Neural progenitor cell (in vitro differentiated cells): ENCODE results near the gene ZFPM1. TPM values are rescaled to one million over a fixed set of nuclear protein-coding genes. Genes with fewer than 3 reads are reported as not detected.

Experiments used
- DNase-seq: peaks from one replicate; pipeline ENCODE4 v3.0.0-alpha.2; 2016; ENCODE audit warnings: low spot score
- H2AFZ ChIP-seq: fragments of 200-600 bp; sonication (generic); replicated peaks from 2 replicates; pipeline ENCODE4 v1.6.1; 2016; ENCODE audit warnings: antibody characterized with exemption
- H3F3A ChIP-seq: fragments of 200-600 bp; sonication (generic); 2 replicates; pipeline ENCODE4 v1.6.1; 2016; ENCODE audit warnings: antibody characterized with exemption, low read depth
- H3K27ac ChIP-seq: fragments of 200-600 bp; sonication (generic); 2 replicates; pipeline ENCODE4 v1.5.1; 2016; ENCODE audit warnings: mild to moderate bottlenecking
- H3K27me3 ChIP-seq: fragments of 200-600 bp; sonication (generic); 2 replicates; pipeline ENCODE4 v1.6.1; 2016; ENCODE audit warnings: mild to moderate bottlenecking, moderate library complexity
- H3K36me3 ChIP-seq: fragments of 200-600 bp; sonication (generic); 2 replicates; pipeline ENCODE4 v1.5.1; 2016
- H3K4me1 ChIP-seq: fragments of 200-600 bp; sonication (generic); 2 replicates; pipeline ENCODE4 v1.6.1; 2016; ENCODE audit warnings: mixed run types
- H3K4me2 ChIP-seq: fragments of 200-600 bp; sonication (generic); 2 replicates; pipeline ENCODE4 v1.6.1; 2016
- H3K4me3 ChIP-seq: fragments of 200-600 bp; sonication (generic); 2 replicates; pipeline ENCODE4 v1.5.1; 2016
- H3K79me2 ChIP-seq: fragments of 200-600 bp; sonication (generic); 2 replicates; pipeline ENCODE4 v1.6.1; 2016; ENCODE audit warnings: low read depth
- H3K9ac ChIP-seq: fragments of 200-600 bp; sonication (generic); 2 replicates; pipeline ENCODE4 v1.6.1; 2016
- H3K9me3 ChIP-seq: fragments of 200-600 bp; sonication (generic); 2 replicates; pipeline ENCODE4 v1.5.1; 2016; ENCODE audit warnings: low read depth
- H4K20me1 ChIP-seq: fragments of 200-600 bp; sonication (generic); 2 replicates; pipeline ENCODE4 v1.6.1; 2016; ENCODE audit warnings: low read depth
- H3K27ac Mint-ChIP-seq: 3 replicates; pipeline ENCODE4 v1.8.0; 2021; ENCODE audit warnings: mixed read lengths
- H3K27me3 Mint-ChIP-seq: 2 replicates; pipeline ENCODE4 v1.8.0; 2022; ENCODE audit warnings: low read depth, mild to moderate bottlenecking, inconsistent platforms, moderate library complexity, mixed read lengths; ENCODE audit not compliant: insufficient read depth
- H3K36me3 Mint-ChIP-seq: 3 replicates; pipeline ENCODE4 v1.8.0; 2021; ENCODE audit warnings: mixed read lengths
- H3K4me1 Mint-ChIP-seq: 3 replicates; pipeline ENCODE4 v1.8.0; 2021; ENCODE audit warnings: mixed read lengths
- H3K4me3 Mint-ChIP-seq: 3 replicates; pipeline ENCODE4 v1.8.0; 2021; ENCODE audit warnings: mild to moderate bottlenecking, moderate library complexity, mixed read lengths
- H3K9me3 Mint-ChIP-seq: 3 replicates; pipeline ENCODE4 v1.8.0; 2020; ENCODE audit warnings: mixed read lengths
- CTCF ChIP-seq: fragments of 200-600 bp; sonication (generic); IDR thresholded peaks from 2 replicates; pipeline ENCODE4 v1.5.1; 2017; ENCODE audit warnings: antibody characterized with exemption, mild to moderate bottlenecking
- EZH2 ChIP-seq: fragments of 200-600 bp; sonication (generic); IDR thresholded peaks from 2 replicates; pipeline ENCODE4 v1.6.1; 2017; ENCODE audit warnings: antibody characterized with exemption, mild to moderate bottlenecking, moderate library complexity
- EZH2phosphoT487 ChIP-seq: fragments of 200-600 bp; sonication (generic); IDR thresholded peaks from 2 replicates; pipeline ENCODE4 v1.6.1; 2017; ENCODE audit warnings: antibody characterized with exemption
- total RNA-seq: library from RNA; depleted of rRNA; stranded (reverse); fragments of >200 nt; gene quantifications from 2 replicates; pipeline ENCODE4 v1.2.3, GENCODE V29; 2015; ENCODE audit warnings: low replicate concordance

ZFPM1 gene
- total RNA-seq, 1 donor from 2014 or later = 0.36 TPM

GRCh38 chr16:88523309-88524161, 70.5 kb downstream of the ZFPM1 start:
- Histone ChIP-seq H3K36me3 (no peaks in the 10 kb centered on the region), H3K4me2 (no peak overlapping the region), H3K9ac (no peak overlapping the region), H3K27ac (no peak overlapping the region), H3K27me3 (no peaks in the 10 kb centered on the region), H2AFZ (no peak overlapping the region), H3K9me3 (no peaks in the 10 kb centered on the region), H3F3A (peaks cover 3% of the 10 kb centered on the region), H3K4me3 (no peak overlapping the region), H4K20me1 (peaks cover 9% of the 10 kb centered on the region), H3K79me2 (no peaks in the 10 kb centered on the region), H3K4me1 (peaks cover 3% of the 10 kb centered on the region)
- TF ChIP-seq EZH2phosphoT487 = no peak
- no peak for TF ChIP-seq CTCF
- TF ChIP-seq EZH2 = no peak
- Mint-ChIP-seq H3K27ac (no peak overlapping the region), H3K27me3 (peaks cover 7% of the 10 kb centered on the region), H3K4me3 (no peak overlapping the region), H3K4me1 (peaks cover 2% of the 10 kb centered on the region), H3K36me3 (peaks cover 4% of the 10 kb centered on the region), H3K9me3 (peaks cover 3% of the 10 kb centered on the region)
- no peak for DNase-seq

- no peak overlapping the region for H3K27ac ChIP-seq
- H3K4me1 ChIP-seq = peaks cover 3% of the 10 kb centered on the region
- H3K27me3 Mint-ChIP-seq = peaks cover 11% of the 10 kb centered on the region
These were observed 71.3 kb downstream of the ZFPM1 start for GRCh38 chr16:88524274-88524972.

GRCh38 chr16:88524973-88525662, 72.0 kb downstream of the ZFPM1 start:
- H3K9me3 Mint-ChIP-seq = no peaks in the 10 kb centered on the region
- peaks cover 12% of the 10 kb centered on the region for H3K27me3 Mint-ChIP-seq
- H3K79me2 ChIP-seq = no peaks in the 10 kb centered on the region
- no peak overlapping the region for H3K27ac ChIP-seq
- no peaks in the 10 kb centered on the region for H3K36me3 ChIP-seq
- no peaks in the 10 kb centered on the region for H3K9me3 ChIP-seq
- no peak overlapping the region for H3K4me3 Mint-ChIP-seq
- no peak overlapping the region for H3K4me2 ChIP-seq
- peaks cover 3% of the 10 kb centered on the region for H3K4me1 ChIP-seq
- H3K4me3 ChIP-seq = no peak overlapping the region
- peaks cover 8% of the 10 kb centered on the region for H3K4me1 Mint-ChIP-seq
- H2AFZ ChIP-seq = no peak overlapping the region
- TF ChIP-seq CTCF = no peak
- no peak for TF ChIP-seq EZH2
- TF ChIP-seq EZH2phosphoT487 = no peak
- H3K27me3 ChIP-seq = no peaks in the 10 kb centered on the region
- H3K27ac Mint-ChIP-seq = no peak overlapping the region
- DNase-seq = no peak
- H3F3A ChIP-seq = peaks cover 3% of the 10 kb centered on the region
- H4K20me1 ChIP-seq = peaks cover 9% of the 10 kb centered on the region
- peaks cover 2% of the 10 kb centered on the region for H3K36me3 Mint-ChIP-seq
- no peak overlapping the region for H3K9ac ChIP-seq

More at GRCh38 chr16:88524274-88524972, 71.3 kb downstream of the ZFPM1 start:
- TF ChIP-seq EZH2 = no peak
- no peak for TF ChIP-seq CTCF
- TF ChIP-seq EZH2phosphoT487 = no peak
- H3K9me3 Mint-ChIP-seq = no peaks in the 10 kb centered on the region
- H3K27ac Mint-ChIP-seq = no peak overlapping the region
- DNase-seq = no peak
- Histone ChIP-seq H3K27me3 (no peaks in the 10 kb centered on the region), H4K20me1 (peaks cover 9% of the 10 kb centered on the region), H3K36me3 (no peaks in the 10 kb centered on the region), H3K9me3 (no peaks in the 10 kb centered on the region), H3K4me3 (no peak overlapping the region), H3K79me2 (no peaks in the 10 kb centered on the region), H3F3A (peaks cover 3% of the 10 kb centered on the region), H2AFZ (no peak overlapping the region), H3K4me2 (no peak overlapping the region), H3K9ac (no peak overlapping the region)
- no peak overlapping the region for H3K4me3 Mint-ChIP-seq
- H3K36me3 Mint-ChIP-seq = peaks cover 2% of the 10 kb centered on the region
- peaks cover 4% of the 10 kb centered on the region for H3K4me1 Mint-ChIP-seq
